Esophagus muscularis mucosa (tissue), 3 donors: Measurements from ENCODE around the gene MIGA1.

Experiments used
- POLR2AphosphoS5 ChIP-seq, 2 donors: sonication (generic); formaldehyde crosslinking; IDR thresholded peaks; one replicate each; pipeline ENCODE4 v1.6.1; 2017; ENCODE audit warnings: antibody characterized with exemption in 2 of 2
- TF ChIP-seq, protein P1 (sequence below), 3 experiments: fragments of 200-600 bp in 2 of 3; fragments of 450-650 bp in 1 of 3; sonication (generic) in 2 of 3; IDR thresholded peaks; one replicate each; pipeline ENCODE4 v1.5.1; 2017 to 2019; ENCODE audit warnings: antibody characterized with exemption in 3 of 3, mild to moderate bottlenecking in 2 of 3, moderate library complexity in 1 of 3

DNA sequence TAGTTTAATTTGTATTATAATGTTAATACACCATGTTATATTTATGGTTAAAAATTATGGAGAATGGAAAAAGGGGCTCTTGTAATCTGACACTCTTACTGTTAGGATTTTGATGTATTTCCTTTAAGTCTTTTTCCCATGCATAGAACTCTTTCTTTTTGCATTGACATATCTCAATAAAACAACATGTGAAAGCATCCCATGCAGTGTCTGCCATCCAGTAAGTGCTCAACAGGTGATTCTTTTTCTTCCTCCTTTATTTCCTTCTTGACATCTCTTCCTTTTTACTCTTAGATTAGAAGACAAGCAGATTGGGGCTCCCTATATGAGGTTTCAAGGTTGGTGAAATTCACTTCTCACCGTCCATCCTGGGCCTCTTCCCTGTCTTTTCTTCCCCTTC lies 111.8 kb downstream of the MIGA1 start:
- TF ChIP-seq, protein P1, sequence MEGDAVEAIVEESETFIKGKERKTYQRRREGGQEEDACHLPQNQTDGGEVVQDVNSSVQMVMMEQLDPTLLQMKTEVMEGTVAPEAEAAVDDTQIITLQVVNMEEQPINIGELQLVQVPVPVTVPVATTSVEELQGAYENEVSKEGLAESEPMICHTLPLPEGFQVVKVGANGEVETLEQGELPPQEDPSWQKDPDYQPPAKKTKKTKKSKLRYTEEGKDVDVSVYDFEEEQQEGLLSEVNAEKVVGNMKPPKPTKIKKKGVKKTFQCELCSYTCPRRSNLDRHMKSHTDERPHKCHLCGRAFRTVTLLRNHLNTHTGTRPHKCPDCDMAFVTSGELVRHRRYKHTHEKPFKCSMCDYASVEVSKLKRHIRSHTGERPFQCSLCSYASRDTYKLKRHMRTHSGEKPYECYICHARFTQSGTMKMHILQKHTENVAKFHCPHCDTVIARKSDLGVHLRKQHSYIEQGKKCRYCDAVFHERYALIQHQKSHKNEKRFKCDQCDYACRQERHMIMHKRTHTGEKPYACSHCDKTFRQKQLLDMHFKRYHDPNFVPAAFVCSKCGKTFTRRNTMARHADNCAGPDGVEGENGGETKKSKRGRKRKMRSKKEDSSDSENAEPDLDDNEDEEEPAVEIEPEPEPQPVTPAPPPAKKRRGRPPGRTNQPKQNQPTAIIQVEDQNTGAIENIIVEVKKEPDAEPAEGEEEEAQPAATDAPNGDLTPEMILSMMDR (IDR thresholded peaks at IDR 0.05) = no peak
- no peak for TF ChIP-seq POLR2AphosphoS5 (IDR thresholded peaks at IDR 0.05)
